Vagina (tissue), 2 donors: ENCODE data around the gene MCRS1. TPM values are rescaled to one million over a fixed set of nuclear protein-coding genes. Genes with fewer than 3 reads are reported as not detected.

Experiments used
- DNase-seq, 2 donors: peaks; one replicate each; pipeline ENCODE4 v3.0.0-alpha.2; 2017; ENCODE audit errors: extremely low spot score in 2 of 2
- H3K27ac ChIP-seq: fragments of 200-600 bp; sonication (generic); one replicate; pipeline ENCODE4 v1.5.1; 2019
- H3K27me3 ChIP-seq: fragments of 200-600 bp; sonication (generic); one replicate; pipeline ENCODE4 v1.5.1; 2019
- H3K36me3 ChIP-seq, 2 donors: fragments of 200-600 bp; sonication (generic); one replicate each; pipeline ENCODE4 v1.5.1; 2017 to 2019
- H3K4me1 ChIP-seq: fragments of 200-600 bp; sonication (generic); one replicate; pipeline ENCODE4 v1.5.1; 2019
- H3K4me3 ChIP-seq, 2 donors: fragments of 200-600 bp; sonication (generic); 1 replicate in 1 of 2; 2 replicates in 1 of 2; pipeline ENCODE4 v1.5.1; 2016 to 2019
- H3K9me3 ChIP-seq: fragments of 200-600 bp; sonication (generic); one replicate; pipeline ENCODE4 v1.5.1; 2019
- CTCF ChIP-seq, 3 experiments: fragments of 450-650 bp in 2 of 3; fragments of 200-600 bp in 1 of 3; sonication (generic) in 1 of 3; IDR thresholded peaks; one replicate each; pipeline ENCODE4 v1.5.1; 2017 to 2019; ENCODE audit warnings: antibody characterized with exemption in 3 of 3, mild to moderate bottlenecking in 2 of 3, moderate library complexity in 2 of 3
- POLR2A ChIP-seq, 2 donors: fragments of 450-650 bp; IDR thresholded peaks; one replicate each; pipeline ENCODE4 v1.6.1; 2017; ENCODE audit warnings: antibody characterized with exemption in 2 of 2, mild to moderate bottlenecking in 2 of 2, moderate library complexity in 2 of 2
- POLR2AphosphoS5 ChIP-seq, 2 donors: sonication (generic); formaldehyde crosslinking; IDR thresholded peaks; one replicate each; pipeline ENCODE4 v1.9.0; 2017; ENCODE audit warnings: antibody characterized with exemption in 2 of 2, mild to moderate bottlenecking in 2 of 2, low read depth in 1 of 2; ENCODE audit not compliant: insufficient read depth in 1 of 2
- intact Hi-C: fragments of 100-400 bp; cut with DNase I; formaldehyde crosslinking; loops from one replicate; pipeline ENCODE4 v1.15.1; 2023
- total RNA-seq: library from RNA; depleted of rRNA; stranded (reverse); fragments of >200 nt; gene quantifications from one replicate; pipeline ENCODE4 v1.2.3, GENCODE V29; 2016

MCRS1 gene
- total RNA-seq, 1 donor from 2014 or later, result 40.8 TPM

GRCh38 chr12:49564686-49565405, 3.1 kb downstream of the MCRS1 start:
- DNase-seq, result no peak
- no peaks in the 10 kb centered on the region for H3K27me3 ChIP-seq
- intact Hi-C loops, result loop anchor here (5.0 kb wide), 1 partner anchor 57 kb away; the partner anchor contains the start of gene PRPF40B
- no peak overlapping the region for H3K27ac ChIP-seq
- H3K36me3 ChIP-seq, result peaks cover 0 to 56% of the 10 kb centered on the region in 2 donors
- no peak for TF ChIP-seq POLR2AphosphoS5 (IDR thresholded peaks at IDR 0.05; ENCODE audit: insufficient read depth in 1 of 2, low read depth in 1 of 2)
- TF ChIP-seq CTCF (IDR thresholded peaks at IDR 0.05), result no peak
- TF ChIP-seq POLR2A (IDR thresholded peaks at IDR 0.05), result no peak
- no peaks in the 10 kb centered on the region for H3K9me3 ChIP-seq
- no peak overlapping the region for H3K4me3 ChIP-seq
- peaks cover 33% of the 10 kb centered on the region for H3K4me1 ChIP-seq

GRCh38 chr12:49563951-49564685, 3.8 kb downstream of the MCRS1 start:
- no peaks in the 10 kb centered on the region for H3K27me3 ChIP-seq
- intact Hi-C loops, result no loop called here
- no peaks in the 10 kb centered on the region for H3K9me3 ChIP-seq
- no peak overlapping the region for H3K4me3 ChIP-seq
- peaks cover 0 to 64% of the 10 kb centered on the region in 2 donors for H3K36me3 ChIP-seq
- no peak overlapping the region for H3K27ac ChIP-seq
- H3K4me1 ChIP-seq, result peaks cover 26% of the 10 kb centered on the region
- TF ChIP-seq POLR2AphosphoS5 (IDR thresholded peaks at IDR 0.05; ENCODE audit: insufficient read depth in 1 of 2, low read depth in 1 of 2), result no peak
- TF ChIP-seq POLR2A (IDR thresholded peaks at IDR 0.05), result no peak
- no peak for DNase-seq

- intact Hi-C loops, result no loop called here
- H3K27me3 ChIP-seq, result no peaks in the 10 kb centered on the region
- H3K36me3 ChIP-seq, result peaks cover 0 to 76% of the 10 kb centered on the region in 2 donors
- H3K9me3 ChIP-seq, result no peaks in the 10 kb centered on the region
- TF ChIP-seq POLR2A (IDR thresholded peaks at IDR 0.05) (no peak), POLR2AphosphoS5 (IDR thresholded peaks at IDR 0.05; ENCODE audit: insufficient read depth in 1 of 2, low read depth in 1 of 2) (no peak), CTCF (IDR thresholded peaks at IDR 0.05) (no peak)
- H3K4me3 ChIP-seq, result no peak overlapping the region
- H3K27ac ChIP-seq, result no peak overlapping the region
- peaks cover 21% of the 10 kb centered on the region for H3K4me1 ChIP-seq
- DNase-seq, result no peak
Measured at GRCh38 chr12:49562831-49563230, 5.1 kb downstream of the MCRS1 start.

- intact Hi-C loops, result no loop called here
- TF ChIP-seq CTCF (IDR thresholded peaks at IDR 0.05) (no peak), POLR2AphosphoS5 (IDR thresholded peaks at IDR 0.05; ENCODE audit: insufficient read depth in 1 of 2, low read depth in 1 of 2) (no peak), POLR2A (IDR thresholded peaks at IDR 0.05) (no peak)
- H3K27me3 ChIP-seq, result no peaks in the 10 kb centered on the region
- no peaks in the 10 kb centered on the region for H3K9me3 ChIP-seq
- peaks cover 18% of the 10 kb centered on the region for H3K4me1 ChIP-seq
- DNase-seq, result no peak
- H3K27ac ChIP-seq, result no peak overlapping the region
- H3K36me3 ChIP-seq, result peaks cover 0 to 82% of the 10 kb centered on the region in 2 donors
- no peak overlapping the region for H3K4me3 ChIP-seq
Measured at GRCh38 chr12:49562233-49562632, 5.7 kb downstream of the MCRS1 start.

GRCh38 chr12:49560695-49561094, 7.2 kb downstream of the MCRS1 start:
- TF ChIP-seq POLR2A (IDR thresholded peaks at IDR 0.05) (no peak), CTCF (IDR thresholded peaks at IDR 0.05) (no peak), POLR2AphosphoS5 (IDR thresholded peaks at IDR 0.05; ENCODE audit: insufficient read depth in 1 of 2, low read depth in 1 of 2) (no peak)
- intact Hi-C loops, result no loop called here

More at GRCh38 chr12:49560695-49561094, 7.2 kb downstream of the MCRS1 start:
- Histone ChIP-seq H3K36me3 (peaks cover 0 to 86% of the 10 kb centered on the region in 2 donors), H3K27ac (no peak overlapping the region), H3K4me3 (no peak overlapping the region), H3K4me1 (peaks cover 3% of the 10 kb centered on the region), H3K27me3 (no peaks in the 10 kb centered on the region), H3K9me3 (no peaks in the 10 kb centered on the region)
- no peak for DNase-seq
